Caco-2 (cell line): ENCODE measurements around the gene CEP192. TPM values are rescaled to one million over a fixed set of nuclear protein-coding genes. Genes with fewer than 3 reads are reported as not detected.

Experiments used
- BruUV-seq: library from RNA; stranded (reverse); fragments of 400-500 nt; replicated peaks from 2 replicates; lab custom pipeline; 2021; lab: Mats Ljungman, UMichigan
- CTCF ChIA-PET: fragments of 300-600 bp; sonication (Branson Sonifier 250); formaldehyde crosslinking; loops from one replicate; lab custom pipeline; 2022; ENCODE audit warnings: antibody characterized with exemption; lab: Charles Lee
- POLR2A ChIA-PET: fragments of 300-600 bp; sonication (Branson Sonifier 250); formaldehyde crosslinking; loops from one replicate; lab custom pipeline; 2022; ENCODE audit warnings: antibody characterized with exemption; lab: Charles Lee
- DNase-seq, 2 experiments: peaks; one replicate each; pipeline versions ENCODE4 v3.0.0 to v3.0.0-alpha.2; 2020 to 2022
- H3K27me3 ChIP-seq: replicated peaks from 2 replicates; pipeline ENCODE4 v1.6.0; 2011; ENCODE audit warnings: low read length; ENCODE audit not compliant: control insufficient read depth, insufficient read depth
- H3K36me3 ChIP-seq: 2 replicates; pipeline ENCODE4 v1.5.1; 2011; ENCODE audit warnings: low read length; ENCODE audit not compliant: control insufficient read depth, insufficient read depth
- H3K4me1 ChIP-seq: fragments of 250-450 bp; sonication (Bioruptor Pico); 2 replicates; pipeline ENCODE4 v1.5.1; 2020; ENCODE audit warnings: mild to moderate bottlenecking
- H3K4me3 ChIP-seq: 2 replicates; pipeline ENCODE4 v1.5.1; 2011; ENCODE audit warnings: low read depth, mild to moderate bottlenecking, control low read depth, low read length
- H3K9me3 ChIP-seq: fragments of 250-450 bp; sonication (Bioruptor Pico); 2 replicates; pipeline ENCODE4 v1.5.1; 2020; ENCODE audit warnings: mild to moderate bottlenecking, moderate library complexity
- H3K27ac Mint-ChIP-seq: one replicate; pipeline ENCODE4 v1.8.0; 2022; ENCODE audit warnings: mixed read lengths; ENCODE audit not compliant: unreplicated experiment
- H3K27me3 Mint-ChIP-seq: one replicate; pipeline ENCODE4 v1.8.0; 2022; ENCODE audit warnings: mixed read lengths; ENCODE audit not compliant: insufficient read depth, unreplicated experiment
- H3K36me3 Mint-ChIP-seq: one replicate; pipeline ENCODE4 v1.8.0; 2022; ENCODE audit warnings: mild to moderate bottlenecking, mixed read lengths; ENCODE audit not compliant: insufficient read depth, unreplicated experiment
- H3K4me1 Mint-ChIP-seq: one replicate; pipeline ENCODE4 v1.8.0; 2022; ENCODE audit warnings: low read depth, mixed read lengths; ENCODE audit not compliant: unreplicated experiment
- H3K4me3 Mint-ChIP-seq: one replicate; pipeline ENCODE4 v1.8.0; 2022; ENCODE audit warnings: mild to moderate bottlenecking, moderate library complexity, mixed read lengths; ENCODE audit not compliant: unreplicated experiment
- H3K9me3 Mint-ChIP-seq: one replicate; pipeline ENCODE4 v1.8.0; 2022; ENCODE audit warnings: mixed read lengths; ENCODE audit not compliant: unreplicated experiment
- intact Hi-C: fragments of 100-400 bp; cut with micrococcal nuclease; formaldehyde crosslinking; loops from one replicate; pipeline ENCODE4 v1.10.0; 2022; ENCODE audit not compliant: unreplicated experiment
- total RNA-seq: library from RNA; stranded (reverse); gene quantifications from 2 replicates; pipeline ENCODE4 v1.2.3, GENCODE V29; 2022
- TF ChIP-seq, protein P1 (sequence below), 2 experiments: fragments of 200-600 bp in 1 of 2; IDR thresholded peaks; 1 replicate in 1 of 2; 2 replicates in 1 of 2; pipeline versions ENCODE4 v1.5.1 to v1.8.0; 2011 to 2022; ENCODE audit warnings: antibody characterized with exemption in 1 of 2, control low read depth in 1 of 2, inconsistent platforms in 1 of 2, low read depth in 1 of 2, low read length in 1 of 2, mild to moderate bottlenecking in 1 of 2, moderate library complexity in 1 of 2; ENCODE audit not compliant: insufficient read depth in 1 of 2, severe bottlenecking in 1 of 2, unreplicated experiment in 1 of 2

Gene CEP192
- total RNA-seq, 1 experiment from 2014 or later, result 33.5 TPM

DNA sequence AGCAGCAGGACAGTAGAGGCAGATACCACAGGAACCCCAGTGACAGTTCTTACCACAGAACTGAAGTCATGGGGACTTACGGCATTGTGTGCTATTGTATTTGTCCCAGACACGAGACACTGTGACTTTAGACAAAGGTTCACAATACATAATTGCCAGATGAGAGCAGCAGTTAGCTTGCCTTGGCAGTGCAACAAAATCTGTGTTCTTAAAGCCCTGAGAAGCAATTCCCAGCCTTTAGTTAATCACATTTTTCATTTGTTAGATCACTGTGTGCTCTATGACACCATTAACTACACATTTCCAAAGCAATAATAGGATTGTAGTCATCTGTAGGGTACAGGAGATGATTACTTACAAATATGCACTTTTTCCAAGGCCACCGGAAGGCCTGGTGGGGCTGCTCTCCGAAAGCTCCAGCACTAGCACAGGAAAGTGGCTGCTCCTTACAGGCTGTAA, 129.8 kb downstream of the CEP192 start:
- POLR2A ChIA-PET, result no interaction called here
- CTCF ChIA-PET, result no interaction called here
- H3K27ac Mint-ChIP-seq, result no peak overlapping the region
- Histone ChIP-seq H3K4me1 (no peaks in the 10 kb centered on the region), H3K9me3 (no peaks in the 10 kb centered on the region), H3K4me3 (no peak overlapping the region), H3K27me3 (no peaks in the 10 kb centered on the region), H3K36me3 (peaks cover 3% of the 10 kb centered on the region)
- H3K9me3 Mint-ChIP-seq, result no peaks in the 10 kb centered on the region
- intact Hi-C loops, result no loop called here
- H3K4me3 Mint-ChIP-seq, result no peak overlapping the region
- no TSS peak for BruUV-seq
- H3K27me3 Mint-ChIP-seq, result no peaks in the 10 kb centered on the region
- TF ChIP-seq, protein P1, sequence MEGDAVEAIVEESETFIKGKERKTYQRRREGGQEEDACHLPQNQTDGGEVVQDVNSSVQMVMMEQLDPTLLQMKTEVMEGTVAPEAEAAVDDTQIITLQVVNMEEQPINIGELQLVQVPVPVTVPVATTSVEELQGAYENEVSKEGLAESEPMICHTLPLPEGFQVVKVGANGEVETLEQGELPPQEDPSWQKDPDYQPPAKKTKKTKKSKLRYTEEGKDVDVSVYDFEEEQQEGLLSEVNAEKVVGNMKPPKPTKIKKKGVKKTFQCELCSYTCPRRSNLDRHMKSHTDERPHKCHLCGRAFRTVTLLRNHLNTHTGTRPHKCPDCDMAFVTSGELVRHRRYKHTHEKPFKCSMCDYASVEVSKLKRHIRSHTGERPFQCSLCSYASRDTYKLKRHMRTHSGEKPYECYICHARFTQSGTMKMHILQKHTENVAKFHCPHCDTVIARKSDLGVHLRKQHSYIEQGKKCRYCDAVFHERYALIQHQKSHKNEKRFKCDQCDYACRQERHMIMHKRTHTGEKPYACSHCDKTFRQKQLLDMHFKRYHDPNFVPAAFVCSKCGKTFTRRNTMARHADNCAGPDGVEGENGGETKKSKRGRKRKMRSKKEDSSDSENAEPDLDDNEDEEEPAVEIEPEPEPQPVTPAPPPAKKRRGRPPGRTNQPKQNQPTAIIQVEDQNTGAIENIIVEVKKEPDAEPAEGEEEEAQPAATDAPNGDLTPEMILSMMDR (IDR thresholded peaks at IDR 0.05; ENCODE audit: insufficient read depth in 1 of 2, low read depth in 1 of 2, low read length in 1 of 2, severe bottlenecking in 1 of 2, unreplicated experiment in 1 of 2), result no peak
- H3K4me1 Mint-ChIP-seq, result no peaks in the 10 kb centered on the region
- peaks cover 45% of the 10 kb centered on the region for H3K36me3 Mint-ChIP-seq
- DNase-seq, result no peak

- H3K4me1 ChIP-seq, result no peaks in the 10 kb centered on the region
- TF ChIP-seq, protein P1 (IDR thresholded peaks at IDR 0.05; ENCODE audit: insufficient read depth in 1 of 2, low read depth in 1 of 2, low read length in 1 of 2, severe bottlenecking in 1 of 2, unreplicated experiment in 1 of 2), result no peak
- H3K9me3 ChIP-seq, result no peaks in the 10 kb centered on the region
- no peak for DNase-seq
- intact Hi-C loops, result no loop called here
- ChIA-PET CTCF (no interaction called here), POLR2A (no interaction called here)
- BruUV-seq, result no TSS peak
- Mint-ChIP-seq H3K4me3 (no peak overlapping the region), H3K9me3 (no peaks in the 10 kb centered on the region), H3K27me3 (no peaks in the 10 kb centered on the region), H3K36me3 (peaks cover 37% of the 10 kb centered on the region), H3K27ac (no peak overlapping the region), H3K4me1 (no peaks in the 10 kb centered on the region)
- no peaks in the 10 kb centered on the region; the same call in 1 of the 2 replicates for H3K36me3 ChIP-seq
- H3K4me3 ChIP-seq, result no peak overlapping the region
- H3K27me3 ChIP-seq, result no peaks in the 10 kb centered on the region
Measured at GRCh38 chr18:13124411-13124810, 133.2 kb downstream of the CEP192 start.

- Mint-ChIP-seq H3K27me3 (no peaks in the 10 kb centered on the region), H3K4me3 (no peak overlapping the region), H3K27ac (no peak overlapping the region), H3K4me1 (no peaks in the 10 kb centered on the region), H3K36me3 (peaks cover 37% of the 10 kb centered on the region), H3K9me3 (no peaks in the 10 kb centered on the region)
- Histone ChIP-seq H3K36me3 (no peaks in the 10 kb centered on the region; the same call in 1 of the 2 replicates), H3K9me3 (no peaks in the 10 kb centered on the region), H3K27me3 (no peaks in the 10 kb centered on the region), H3K4me1 (no peaks in the 10 kb centered on the region), H3K4me3 (no peak overlapping the region)
- CTCF ChIA-PET, result interaction anchor here (0.6 kb wide), 1 partner anchor 12 kb away, joined by 3 read pairs; no protein-coding TSS in a partner anchor
- BruUV-seq, result no TSS peak
- DNase-seq, result no peak
- TF ChIP-seq, protein P1 (IDR thresholded peaks at IDR 0.05; ENCODE audit: insufficient read depth in 1 of 2, low read depth in 1 of 2, low read length in 1 of 2, severe bottlenecking in 1 of 2, unreplicated experiment in 1 of 2), result no peak
- intact Hi-C loops, result no loop called here
- POLR2A ChIA-PET, result no interaction called here
Measured at GRCh38 chr18:13125191-13125590, 134.0 kb downstream of the CEP192 start.
